K562 (cell line): ENCODE results near the gene GSTM2. TPM values are rescaled to one million over a fixed set of nuclear protein-coding genes. Genes with fewer than 3 reads are reported as not detected.

Source experiments
- ARID1B ChIP-seq: fragments of 450-650 bp; IDR thresholded peaks from 2 replicates; pipeline ENCODE4 v1.6.1; 2016; ENCODE audit warnings: antibody characterized with exemption, mild to moderate bottlenecking, inconsistent platforms
- FIP1L1 ChIP-seq: fragments of 200-400 bp; formaldehyde crosslinking; IDR thresholded peaks from 2 replicates; pipeline ENCODE4 v1.6.1; 2018; ENCODE audit warnings: mild to moderate bottlenecking, low read depth, low read length; ENCODE audit not compliant: poor library complexity, severe bottlenecking
- NFIX ChIP-seq: fragments of 250-450 bp; sonication (Bioruptor Pico); IDR thresholded peaks from 2 replicates; pipeline ENCODE4 v1.4.0; 2020; ENCODE audit warnings: low read depth, mild to moderate bottlenecking, moderate library complexity
- NR0B1 ChIP-seq: fragments of 450-650 bp; IDR thresholded peaks from one replicate; pipeline ENCODE4 v1.6.1; 2018; ENCODE audit warnings: mild to moderate bottlenecking, moderate library complexity; ENCODE audit not compliant: partially characterized antibody
- PREB ChIP-seq: sonication (generic); formaldehyde crosslinking; IDR thresholded peaks from 2 replicates; pipeline ENCODE4 v1.8.1; 2023; ENCODE audit warnings: mild to moderate bottlenecking, missing genetic modification reagents
- XRCC5 ChIP-seq: fragments of 200-400 bp; formaldehyde crosslinking; IDR thresholded peaks from 2 replicates; pipeline ENCODE4 v1.6.1; 2017; ENCODE audit warnings: low read depth, mild to moderate bottlenecking, low read length
- ZBTB2 ChIP-seq: fragments of 450-650 bp; IDR thresholded peaks from 2 replicates; pipeline ENCODE4 v1.6.1; 2016; ENCODE audit warnings: antibody characterized with exemption
- ZNF395 ChIP-seq: fragments of 200-800 bp; sonication (Bioruptor generic); IDR thresholded peaks from 2 replicates; pipeline ENCODE4 v1.6.1; 2017; ENCODE audit warnings: missing genetic modification characterization, missing compliant biosample characterization
- ZNF518B ChIP-seq: fragments of 250-450 bp; sonication (Bioruptor Pico); IDR thresholded peaks from 2 replicates; pipeline ENCODE4 v1.5.0; 2021; ENCODE audit warnings: mild to moderate bottlenecking, moderate library complexity
- ZNF644 ChIP-seq: fragments of 200-800 bp; sonication (Bioruptor generic); IDR thresholded peaks from 2 replicates; pipeline ENCODE4 v1.6.1; 2016; ENCODE audit warnings: low read depth, missing genetic modification characterization, missing compliant biosample characterization
- polyA plus RNA-seq, 8 experiments: library from polyadenylated mRNA; depleted of rRNA in 4 of 8; stranded (reverse) in 5 of 8; unstranded in 3 of 8; fragments of >200 nt; fragmentation: Nextera tagmentation in 2 of 8; fragmentation: Illumina TruSeq in 1 of 8; extraction: Ambion mirVana in 2 of 8; extraction: Trizol in 1 of 8; gene quantifications; 2 replicates each; pipeline versions ENCODE4 v1.2.1 to v1.2.3, GENCODE V29; 2011 to 2014; ENCODE audit warnings: inconsistent platforms in 1 of 8, missing spikeins in 1 of 8
- total RNA-seq, 7 experiments: library from RNA; depleted of rRNA in 6 of 7; stranded (reverse); fragments of >200 nt in 6 of 7; fragmentation: Illumina TruSeq in 2 of 7; extraction: Trizol in 2 of 7; gene quantifications; 2 replicates each; pipeline versions ENCODE4 v1.2.1 to v1.2.3, GENCODE V29; 2011 to 2021; ENCODE audit warnings: low replicate concordance in 1 of 7

GSTM2 gene
- total and polyA plus RNA-seq, 9 of the 15 experiments (the other 6 are each of a cell fraction or from before 2014, with no cell fraction given): 1.6 to 15.1 (median 6.8) TPM

- TF ChIP-seq ZNF395 (no peak), NR0B1 (no peak), FIP1L1 (no peak), ZBTB2 (no peak), NFIX (CRISPR knock-in tag) (peak; percentile 91), PREB (no peak), ARID1B (peak; percentile 22; the same call in 1 of the 2 replicates), ZNF518B (CRISPR knock-in tag) (no peak), ZNF644 (no peak), XRCC5 (no peak)
Observed at GRCh38 chr1:109644670-109645069, 23.2 kb upstream of the GSTM2 start (continued).
